GM21717 (cell line): ENCODE measurements around the gene TMEM168.
"Not testable (repeated sequence)": the region's sequence is repeated elsewhere in the genome, so short reads cannot be mapped to it uniquely, and the experiment has no call there.

Experiments used
- ATAC-seq: cut with Tn5 transposase; IDR thresholded peaks from one replicate; pipeline ENCODE4 v1.9.1; 2021; ENCODE audit warnings: mild to moderate bottlenecking, moderate library complexity; ENCODE audit not compliant: unreplicated experiment

TMEM168 gene

DNA sequence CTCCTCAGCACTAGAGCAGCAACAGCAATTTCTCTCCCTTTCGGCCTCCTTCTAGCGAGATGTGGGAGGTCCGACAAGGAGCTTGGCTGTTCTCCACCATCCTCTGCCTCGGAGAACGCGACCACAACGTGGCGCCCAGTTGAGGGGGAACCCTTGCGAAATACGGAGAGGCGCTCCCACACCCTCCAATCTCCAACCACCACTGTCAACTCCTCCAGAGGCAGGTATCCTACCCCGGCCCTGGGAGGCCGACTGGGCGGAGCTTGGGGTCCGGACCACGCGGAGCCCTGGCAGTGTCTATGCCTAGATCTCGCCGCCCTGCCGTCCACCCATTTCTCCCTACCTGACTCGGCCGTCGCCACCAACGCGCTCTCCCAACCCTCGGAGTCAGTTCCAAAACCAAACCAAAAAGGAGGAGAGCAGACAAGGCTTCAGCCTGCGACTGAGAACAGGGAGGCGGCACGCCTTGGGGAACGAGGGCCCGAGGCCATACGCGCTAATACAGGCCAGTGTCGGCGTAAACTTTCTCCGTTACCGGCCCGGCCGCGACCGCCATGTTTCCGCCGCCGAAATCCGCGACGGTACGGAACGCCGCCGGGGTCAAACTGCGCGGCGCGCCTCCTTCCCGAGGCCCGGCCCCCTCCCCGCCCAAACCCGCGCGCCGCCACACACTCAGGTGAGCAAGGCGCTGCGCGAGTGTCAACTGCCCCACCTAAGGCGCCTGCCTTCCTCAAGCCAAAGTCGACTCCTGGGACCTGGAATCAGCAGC, at the start of gene TMEM168:
Gene TMEM168 (minus strand): TSS at position 577 of the 769 bp plus-strand sequence. CDS start 5,568 bp downstream, outside the sequence.
- peak; percentile 89 for ATAC-seq

- not testable (repeated sequence) for ATAC-seq
Observed at GRCh38 chr7:112835928-112836327, 45.7 kb upstream of the TMEM168 start.

- ATAC-seq: no peak
Observed at GRCh38 chr7:112833082-112833481, 42.9 kb upstream of the TMEM168 start.

DNA sequence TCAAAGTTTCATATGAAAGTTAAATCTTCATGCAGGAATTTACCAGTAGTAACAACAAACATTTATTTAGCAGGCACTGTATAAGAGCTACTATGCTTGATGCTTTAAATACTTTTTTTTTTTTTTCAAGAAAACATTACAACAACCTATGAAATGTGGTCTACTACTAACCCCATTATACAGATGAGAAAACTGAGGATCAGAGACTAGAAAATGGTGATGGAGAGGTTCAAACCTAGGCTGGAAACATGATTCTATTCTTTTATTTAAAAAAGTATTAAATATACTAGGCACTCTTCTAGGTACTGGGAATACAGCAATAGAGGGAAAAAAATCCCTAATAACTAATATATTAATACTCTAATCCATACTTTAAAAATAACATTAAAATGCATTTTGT, 40.6 kb upstream of the TMEM168 start:
- no peak for ATAC-seq

- ATAC-seq: no peak
Observed at GRCh38 chr7:112828696-112829095, 38.5 kb upstream of the TMEM168 start.

DNA sequence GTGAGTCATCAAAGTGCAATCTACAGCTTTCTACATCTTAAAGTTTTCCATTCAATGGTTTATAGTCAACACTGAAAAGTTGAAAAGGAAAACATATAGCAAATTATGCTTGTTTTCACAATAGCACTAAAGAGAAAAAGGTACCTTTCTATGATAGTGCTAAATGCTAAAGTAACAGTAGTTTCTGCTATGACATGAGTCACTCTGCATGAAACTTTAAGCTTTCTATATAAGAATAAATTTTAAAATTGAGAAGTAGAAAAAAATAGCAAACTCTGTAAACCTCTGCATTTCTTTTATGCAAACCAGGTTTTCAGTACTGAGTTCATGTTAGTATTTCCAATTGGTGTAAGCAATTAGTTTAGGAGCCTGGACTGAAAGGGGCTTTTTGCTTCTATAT, 31.2 kb upstream of the TMEM168 start:
- no peak for ATAC-seq

GRCh38 chr7:112819536-112819935, 29.3 kb upstream of the TMEM168 start:
- ATAC-seq: no peak

DNA sequence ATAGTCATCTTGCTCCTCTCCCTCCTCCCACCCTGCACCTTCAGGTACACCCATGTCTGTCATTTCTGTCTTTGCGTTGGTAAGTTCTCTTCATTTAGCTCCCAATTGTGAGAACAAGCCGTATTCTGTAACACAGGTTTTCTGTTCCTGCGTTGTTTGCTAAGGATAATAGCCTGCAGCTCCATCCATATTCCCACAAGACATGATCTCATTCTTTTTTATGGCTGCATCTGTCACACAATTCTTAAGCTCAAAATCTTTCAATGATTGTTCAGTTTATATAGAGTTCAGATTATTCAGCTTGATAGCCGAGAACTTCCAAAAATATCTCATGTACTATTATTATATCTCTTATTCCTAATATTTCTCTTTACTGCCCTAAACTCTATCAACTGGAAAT, 16.0 kb upstream of the TMEM168 start:
- ATAC-seq: no peak

GRCh38 chr7:112802406-112802805, 12.2 kb upstream of the TMEM168 start:
- no peak for ATAC-seq

- no peak for ATAC-seq
Observed at GRCh38 chr7:112800486-112800885, 10.3 kb upstream of the TMEM168 start.

DNA sequence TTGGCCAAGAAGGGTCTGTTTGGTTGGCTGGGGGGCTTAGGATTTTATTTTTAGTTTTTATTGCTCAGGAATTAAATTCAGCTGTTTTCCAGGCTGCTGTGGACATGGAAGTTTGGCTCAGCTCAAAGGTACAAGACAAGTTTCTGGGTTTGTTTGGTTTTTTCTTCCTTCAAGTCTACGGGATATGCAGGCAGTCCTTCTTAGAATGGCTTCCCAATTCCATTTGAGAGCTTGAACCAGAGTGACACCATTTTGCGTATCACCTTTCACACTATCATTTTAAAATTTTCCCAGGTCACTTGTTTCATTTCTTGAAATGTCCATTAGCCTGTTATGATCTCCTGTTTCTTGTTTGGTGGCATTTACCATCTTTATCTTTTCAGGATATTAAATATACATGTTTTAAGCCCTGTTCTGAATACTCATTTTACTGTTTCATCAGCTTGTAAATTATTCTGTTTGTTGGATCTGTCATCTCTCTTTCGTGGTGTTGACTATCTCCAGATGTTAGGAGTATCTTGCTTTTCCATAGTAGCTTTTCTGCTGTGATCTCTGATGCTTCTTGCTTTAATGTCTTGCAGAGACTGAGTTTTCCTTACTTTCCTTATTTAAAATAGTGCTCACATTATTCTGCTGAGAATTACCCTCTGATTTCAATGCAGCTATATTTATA, 9.4 kb upstream of the TMEM168 start:
- no peak for ATAC-seq

- ATAC-seq: no peak
Observed at GRCh38 chr7:112798274-112799159, 8.3 kb upstream of the TMEM168 start.

- ATAC-seq: not testable (repeated sequence)
Observed at GRCh38 chr7:112796552-112796951, 6.4 kb upstream of the TMEM168 start.

- ATAC-seq: no peak
Observed at GRCh38 chr7:112792441-112792840, 2.2 kb upstream of the TMEM168 start.

GRCh38 chr7:112791465-112792168, 1.4 kb upstream of the TMEM168 start:
- no peak for ATAC-seq

GRCh38 chr7:112790586-112791003, 402 bp upstream of the TMEM168 start:
- ATAC-seq: peak; percentile 69

DNA sequence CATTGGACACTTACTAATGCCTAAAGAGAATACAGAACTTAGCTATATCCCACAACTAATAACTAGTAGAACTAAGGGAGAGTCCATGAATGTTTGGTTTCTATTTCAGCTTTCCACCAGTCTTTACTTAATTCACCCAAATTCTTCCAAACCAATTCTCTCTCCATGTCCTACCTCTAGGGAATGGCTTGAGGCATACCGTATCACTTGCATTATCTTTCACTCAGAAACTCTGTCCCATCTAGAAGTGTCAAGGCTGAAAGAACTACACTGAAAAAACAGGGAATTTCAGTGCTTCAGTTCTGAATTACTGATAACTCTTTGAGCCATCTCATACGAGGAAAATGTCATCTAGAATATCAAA, 758 bp downstream of the TMEM168 start:
- no peak for ATAC-seq

DNA sequence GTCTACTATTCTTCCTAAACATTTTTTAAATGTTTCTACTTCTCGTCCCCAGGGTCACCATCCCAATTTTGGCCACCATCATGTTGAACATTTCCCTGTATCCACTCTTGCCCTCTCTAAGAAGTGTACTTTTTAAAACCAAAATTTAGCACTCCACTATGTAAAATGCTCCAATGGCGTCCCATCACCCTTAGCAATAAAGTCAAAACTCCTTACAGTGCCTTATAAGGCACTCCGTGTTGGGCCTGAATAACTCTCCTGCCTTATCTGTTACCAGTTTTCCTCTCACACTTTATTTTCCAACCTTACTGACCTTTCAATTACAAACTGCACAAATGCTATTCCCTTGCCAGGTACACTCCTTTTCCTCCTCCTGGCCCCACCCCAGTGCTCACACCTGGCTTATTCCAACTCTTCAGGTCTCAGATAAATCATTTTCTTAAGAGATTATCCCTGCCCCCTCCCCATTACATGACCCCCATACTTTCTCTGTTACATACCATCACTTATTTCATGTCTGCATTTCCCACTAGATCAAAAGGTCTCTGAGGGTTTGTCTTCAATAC, 1.3 kb downstream of the TMEM168 start:
- no peak for ATAC-seq

- no peak for ATAC-seq
Observed at GRCh38 chr7:112784603-112785002, 5.6 kb downstream of the TMEM168 start.

- ATAC-seq: peak; percentile 96
Observed at GRCh38 chr7:112782498-112782897, 7.7 kb downstream of the TMEM168 start.
